Sigmoid colon (tissue), 4 donors: Measurements from ENCODE around the gene CLEC7A.

Experiments
- CTCF ChIP-seq, 4 experiments: fragments of 450-650 bp in 3 of 4; fragments of 200-600 bp in 1 of 4; IDR thresholded peaks; one replicate each; pipeline ENCODE4 v1.5.1; 2016 to 2019; ENCODE audit warnings: antibody characterized with exemption in 4 of 4, mild to moderate bottlenecking in 3 of 4, moderate library complexity in 2 of 4
- EP300 ChIP-seq, 4 donors: sonication (generic); formaldehyde crosslinking; IDR thresholded peaks; one replicate each; pipeline ENCODE4 v1.6.1; 2017; ENCODE audit warnings: antibody characterized with exemption in 4 of 4
- POLR2AphosphoS5 ChIP-seq, 4 donors: sonication (generic); formaldehyde crosslinking; IDR thresholded peaks; one replicate each; pipeline ENCODE4 v1.6.1; 2017; ENCODE audit warnings: antibody characterized with exemption in 4 of 4

GRCh38 chr12:10095971-10096370 is 34.0 kb downstream of the CLEC7A start:
- TF ChIP-seq CTCF (IDR thresholded peaks at IDR 0.05) (no peak), POLR2AphosphoS5 (IDR thresholded peaks at IDR 0.05) (no peak), EP300 (IDR thresholded peaks at IDR 0.05) (no peak)
